KOPT-K1 (cell line): ENCODE results near the gene CREB3.
A peak's percentile ranks its signal among the peaks of the same experiment; 100 is the strongest.

Source experiments
- H3K27ac ChIP-seq: fragments of 200-600 bp; sonication (generic); 2 replicates; pipeline ENCODE4 v1.5.1; 2016; ENCODE audit warnings: antibody characterized with exemption, mild to moderate bottlenecking, low read depth, low read length; ENCODE audit not compliant: poor library complexity, severe bottlenecking
- H3K36me3 ChIP-seq: fragments of 200-600 bp; sonication (generic); 2 replicates; pipeline ENCODE4 v1.5.1; 2017; ENCODE audit warnings: antibody characterized with exemption, mild to moderate bottlenecking, low read length, moderate library complexity; ENCODE audit not compliant: insufficient read depth
- H3K9me3 ChIP-seq: fragments of 200-600 bp; sonication (generic); 2 replicates; pipeline ENCODE4 v1.5.1; 2017; ENCODE audit warnings: antibody characterized with exemption, low read length, mild to moderate bottlenecking; ENCODE audit not compliant: insufficient read depth, poor library complexity, severe bottlenecking

Gene CREB3

GRCh38 chr9:35743880-35744518 lies 11.5 kb downstream of the CREB3 start:
- no peak overlapping the region for H3K27ac ChIP-seq
- peaks cover 44% of the 10 kb centered on the region for H3K36me3 ChIP-seq
- no peaks in the 10 kb centered on the region for H3K9me3 ChIP-seq

DNA sequence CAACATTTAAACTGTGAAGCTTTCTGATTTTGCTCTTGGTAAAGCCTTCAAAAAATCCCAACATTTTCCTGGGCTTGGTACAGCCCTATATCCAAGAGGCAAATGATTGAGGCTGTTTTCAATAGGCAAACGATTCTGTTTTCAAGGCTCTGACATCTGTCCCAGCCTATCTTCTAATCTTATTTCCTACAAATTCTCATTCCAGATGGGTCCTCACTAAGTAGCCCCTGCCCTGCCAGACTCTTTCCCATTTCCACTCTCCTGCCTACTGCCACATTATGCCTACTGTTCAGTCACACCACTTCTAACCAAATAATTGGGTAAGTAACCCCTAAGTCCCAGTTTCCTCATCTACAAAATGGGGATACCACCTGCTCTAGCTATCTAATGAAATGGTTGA lies 13.1 kb downstream of the CREB3 start:
- no peak overlapping the region for H3K27ac ChIP-seq
- no peaks in the 10 kb centered on the region for H3K9me3 ChIP-seq
- peaks cover 28% of the 10 kb centered on the region for H3K36me3 ChIP-seq

GRCh38 chr9:35746583-35746982 lies 14.1 kb downstream of the CREB3 start:
- Histone ChIP-seq H3K27ac (no peak overlapping the region), H3K9me3 (no peaks in the 10 kb centered on the region), H3K36me3 (peaks cover 23% of the 10 kb centered on the region)

GRCh38 chr9:35748242-35748857 lies 15.9 kb downstream of the CREB3 start:
- H3K9me3 ChIP-seq, result no peaks in the 10 kb centered on the region
- peaks cover 28% of the 10 kb centered on the region for H3K36me3 ChIP-seq
- peak overlapping the region; percentile 59 for H3K27ac ChIP-seq

DNA sequence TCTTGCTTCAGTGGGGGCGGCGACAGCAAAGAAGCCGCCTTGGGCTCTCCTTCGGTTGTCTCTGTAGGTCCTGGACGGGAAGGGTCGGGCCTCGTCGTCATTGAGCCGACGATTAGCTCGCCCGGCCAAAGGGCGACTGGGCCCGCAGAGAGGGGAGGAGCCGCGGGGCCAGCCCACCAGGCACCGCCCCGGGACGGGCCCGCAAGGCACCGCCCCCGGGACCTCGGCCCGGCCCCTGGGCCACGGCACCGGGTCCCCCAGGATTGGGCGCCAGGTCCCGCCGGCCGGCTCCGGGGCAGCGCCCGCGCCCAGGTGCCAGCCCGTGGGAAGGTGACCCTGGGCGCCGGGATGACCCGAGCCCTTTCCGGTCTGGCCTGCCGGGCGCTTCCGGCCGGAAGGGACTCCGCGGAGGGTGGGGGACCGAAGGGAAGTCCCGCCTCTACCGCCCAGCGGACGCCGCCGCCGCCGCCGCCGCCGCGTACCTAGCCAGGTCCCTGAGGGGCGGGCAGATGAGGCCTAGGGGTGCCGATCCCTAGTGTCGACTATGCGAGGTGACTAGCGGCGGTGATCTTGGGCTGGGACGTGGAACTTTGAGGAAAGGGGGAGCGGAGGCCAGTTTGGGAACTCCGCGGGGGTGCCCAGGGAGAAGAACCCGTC lies 16.5 kb downstream of the CREB3 start, which contains the start of the genes GBA2 and RGP1:
TSS of gene GBA2 (minus strand) at position 371 of the 657 bp plus-strand sequence. CDS start 524 bp downstream, outside the sequence.
TSS of gene RGP1 (plus strand) at position 430 of the 657 bp plus-strand sequence. CDS start 469 bp downstream, outside the sequence.
- Histone ChIP-seq H3K36me3 (peaks cover 22% of the 10 kb centered on the region), H3K9me3 (no peaks in the 10 kb centered on the region), H3K27ac (peak within 1 kb of the TSS; percentile 59)

- Histone ChIP-seq H3K36me3 (peaks cover 15% of the 10 kb centered on the region; the same call in 1 of the 2 replicates), H3K9me3 (no peaks in the 10 kb centered on the region), H3K27ac (peak overlapping the region; percentile 59)
Observed at GRCh38 chr9:35749515-35750255, 17.2 kb downstream of the CREB3 start.

- H3K9me3 ChIP-seq, result no peaks in the 10 kb centered on the region
- H3K36me3 ChIP-seq, result peaks cover 13% of the 10 kb centered on the region; the same call in 1 of the 2 replicates
- H3K27ac ChIP-seq, result no peak overlapping the region
Observed at GRCh38 chr9:35750256-35750531, 17.7 kb downstream of the CREB3 start.

GRCh38 chr9:35753466-35753865 lies 21.0 kb downstream of the CREB3 start:
- Histone ChIP-seq H3K36me3 (peaks cover 13% of the 10 kb centered on the region; the same call in 1 of the 2 replicates), H3K27ac (no peak overlapping the region), H3K9me3 (no peaks in the 10 kb centered on the region)

GRCh38 chr9:35754264-35754663 lies 21.8 kb downstream of the CREB3 start, which contains the start of gene MSMP:
Gene MSMP, minus strand, starts transcription at chr9:35754276. Its CDS starts 147 bp downstream, at chr9:35754129.
- Histone ChIP-seq H3K36me3 (peaks cover 13% of the 10 kb centered on the region; the same call in 1 of the 2 replicates), H3K9me3 (no peaks in the 10 kb centered on the region), H3K27ac (no peak within 1 kb of the TSS)

DNA sequence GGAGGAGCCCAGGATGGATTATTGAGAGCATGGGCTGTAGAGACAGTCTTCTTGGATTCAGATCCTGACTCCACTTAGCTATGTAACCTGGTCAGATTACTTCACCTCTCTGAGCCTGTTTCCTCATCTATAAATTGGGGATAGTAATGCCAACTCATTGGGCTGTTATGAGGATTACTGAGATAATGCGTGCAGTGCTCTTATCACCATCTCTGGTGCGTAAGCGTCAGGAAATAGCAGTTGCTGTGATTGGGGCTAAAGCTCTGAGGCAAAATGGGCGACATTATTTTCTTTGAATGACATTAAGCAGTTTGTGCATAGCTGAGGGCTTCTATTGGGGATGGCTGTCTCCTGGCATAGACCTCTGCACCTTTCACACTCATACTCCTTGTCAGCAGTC lies 22.6 kb downstream of the CREB3 start:
- peaks cover 13% of the 10 kb centered on the region; the same call in 1 of the 2 replicates for H3K36me3 ChIP-seq
- H3K27ac ChIP-seq, result no peak overlapping the region

DNA sequence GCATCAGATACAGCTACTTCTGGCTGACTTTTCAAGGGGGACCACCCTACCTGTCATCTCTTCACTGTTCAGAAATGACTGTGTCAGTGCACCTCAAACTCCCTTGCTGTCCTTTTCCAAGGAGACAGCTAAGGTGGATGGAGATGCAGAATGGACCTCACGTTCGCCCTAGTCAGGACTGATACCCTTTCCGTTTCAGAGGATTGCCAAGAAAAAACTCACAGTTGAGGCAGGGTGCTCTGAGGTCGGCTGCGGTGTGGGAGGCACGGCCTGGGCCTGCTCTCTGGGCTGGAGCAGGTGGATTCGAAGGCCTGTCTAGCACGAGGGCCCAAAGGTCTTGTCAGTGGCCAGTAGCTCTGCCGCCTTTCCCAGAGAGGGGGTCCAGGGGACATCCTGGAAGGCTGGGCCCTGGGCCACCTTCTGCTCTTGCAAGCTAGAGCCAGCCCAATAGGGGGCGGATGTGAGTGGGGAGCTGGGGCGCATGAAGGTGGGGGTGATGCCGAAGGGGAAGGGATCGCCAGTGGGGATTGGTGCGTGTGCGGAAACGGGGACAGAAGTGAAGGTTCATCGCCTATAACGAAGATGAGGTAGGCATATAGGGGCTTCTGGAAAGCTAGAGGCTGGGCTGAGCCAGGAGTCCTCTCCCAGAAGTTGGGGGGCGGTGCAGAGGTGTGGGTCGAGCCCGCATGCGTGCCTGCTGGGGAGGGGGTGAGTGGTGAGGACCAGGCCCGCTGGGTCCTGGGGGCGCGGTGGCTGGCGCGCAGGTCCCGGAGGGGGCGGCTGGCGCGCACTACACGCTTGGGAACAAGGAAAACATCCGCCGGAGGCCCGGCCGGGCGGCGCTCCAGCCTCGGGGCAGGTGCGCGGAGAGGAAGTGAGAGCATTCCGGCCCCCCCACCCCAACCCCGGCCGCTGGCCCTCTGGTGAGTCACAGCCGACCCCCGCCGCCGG lies 24.1 kb downstream of the CREB3 start:
- peak overlapping the region; percentile 66 for H3K27ac ChIP-seq
- H3K9me3 ChIP-seq, result no peaks in the 10 kb centered on the region
- H3K36me3 ChIP-seq, result peaks cover 13% of the 10 kb centered on the region; the same call in 1 of the 2 replicates

More for the DNA sequence above, 22.6 kb downstream of the CREB3 start:
- H3K9me3 ChIP-seq, result no peaks in the 10 kb centered on the region

DNA sequence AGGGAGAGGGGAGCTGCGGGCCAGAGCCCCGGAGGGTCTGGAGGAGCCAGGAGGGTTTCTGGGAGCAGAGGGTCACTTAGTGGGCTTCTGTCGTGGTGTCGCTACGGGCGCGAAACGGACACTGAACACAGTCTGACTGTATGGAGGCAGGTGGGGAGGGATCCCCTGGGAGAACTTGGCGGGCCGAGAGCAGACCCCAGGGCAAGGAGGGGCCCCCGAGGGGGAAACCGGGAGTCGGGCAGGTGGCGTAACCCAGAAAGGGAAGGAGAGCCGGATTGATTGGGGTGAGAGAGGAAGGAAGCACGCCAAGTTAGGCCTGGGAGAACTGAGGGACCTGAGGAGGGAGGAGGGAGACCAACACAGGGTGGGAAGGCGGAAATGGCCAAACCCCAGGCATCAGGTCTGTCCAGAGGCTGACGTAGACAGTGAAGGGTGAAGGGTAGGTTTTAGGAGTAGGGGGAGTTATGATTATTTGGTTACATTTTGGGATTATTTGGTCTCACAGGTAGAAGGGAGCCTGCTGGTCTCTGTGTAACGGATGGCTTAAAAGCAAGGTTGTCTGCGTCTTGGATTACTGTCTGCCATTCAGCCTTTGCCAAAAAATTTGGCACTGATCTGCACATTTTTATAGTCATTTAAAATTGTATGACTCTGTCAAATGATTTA lies 24.9 kb downstream of the CREB3 start:
- peaks cover 10% of the 10 kb centered on the region; the same call in 1 of the 2 replicates for H3K36me3 ChIP-seq
- H3K9me3 ChIP-seq, result no peaks in the 10 kb centered on the region
- peak overlapping the region; percentile 66 for H3K27ac ChIP-seq

DNA sequence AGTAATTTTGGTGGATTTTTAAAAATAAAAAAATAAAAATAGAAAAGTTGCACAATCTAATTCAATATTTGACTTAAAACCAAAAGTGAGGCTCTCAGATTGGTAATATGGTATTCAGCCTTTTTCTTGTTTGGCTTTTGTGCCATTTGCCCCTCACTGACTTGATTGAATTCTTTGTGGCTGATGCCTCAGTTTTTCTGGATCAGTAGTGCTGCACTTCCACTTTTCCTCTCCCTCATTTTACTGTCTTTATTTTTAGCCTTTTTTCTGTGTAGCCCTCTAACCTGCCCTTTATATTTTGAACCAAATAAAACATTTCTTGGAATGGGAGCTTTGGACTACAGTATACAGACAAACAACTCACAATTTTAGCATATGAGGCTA lies 25.4 kb downstream of the CREB3 start:
- H3K27ac ChIP-seq, result no peak overlapping the region
- H3K9me3 ChIP-seq, result no peaks in the 10 kb centered on the region
- H3K36me3 ChIP-seq, result peaks cover 5% of the 10 kb centered on the region; the same call in 1 of the 2 replicates
